ENCODE results near the gene HERC2. TPM values are rescaled to one million over a fixed set of nuclear protein-coding genes. Genes with fewer than 3 reads are reported as not detected.

HERC2 gene
- total RNA-seq, 1 experiment from 2014 or later: 69.7 TPM

DNA sequence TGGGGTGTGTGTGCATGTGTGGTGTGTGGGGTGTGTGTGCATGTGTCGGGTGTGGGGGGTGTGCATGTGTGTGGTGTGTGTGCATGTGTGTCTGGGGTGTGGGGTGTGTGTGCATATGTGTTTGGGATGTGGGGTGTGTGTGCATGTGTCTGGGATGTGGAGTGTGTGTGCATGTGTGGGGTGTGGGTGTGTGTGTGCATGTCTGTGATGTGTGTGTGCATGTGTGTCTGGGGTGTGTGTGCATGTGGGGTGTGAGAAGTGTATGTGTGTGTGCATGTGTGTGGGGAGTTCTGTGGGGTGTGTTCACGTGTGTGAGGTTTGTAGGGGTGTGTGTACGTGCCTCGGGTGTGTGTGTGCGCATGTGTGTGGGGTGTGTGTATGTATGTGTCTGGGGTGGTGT is 216.2 kb downstream of the HERC2 start:
- intact Hi-C loops (cut with micrococcal nuclease; ENCODE audit: unreplicated experiment) (no loop called here), in situ Hi-C loops (cut with HindIII; ENCODE audit: low pct_unique_long_range_greater_than_20kb, low sequenced_read_pairs) (no loop called here)
- no peaks in the 10 kb centered on the region for H3K9me3 ChIP-seq (ENCODE audit: control insufficient read depth, insufficient read depth, low read depth, low read length)
- ATAC-seq (no peak), DNase-seq (ENCODE audit: low read depth, low spot score) (no peak)
- no TSS peak for BruUV-seq (replicated peaks)
- CTCF ChIA-PET: no interaction called here
- H3K4me1 ChIP-seq (ENCODE audit: control insufficient read depth, insufficient read depth, low read length): no peaks in the 10 kb centered on the region
- no peaks in the 10 kb centered on the region for H3K27me3 ChIP-seq (ENCODE audit: control insufficient read depth, insufficient read depth, low read length)
- no peaks in the 10 kb centered on the region for H3K36me3 ChIP-seq (ENCODE audit: control insufficient read depth, insufficient read depth, low read length)
- H3K27ac ChIP-seq (ENCODE audit: low read length): no peak overlapping the region
- TF ChIP-seq, protein P1, sequence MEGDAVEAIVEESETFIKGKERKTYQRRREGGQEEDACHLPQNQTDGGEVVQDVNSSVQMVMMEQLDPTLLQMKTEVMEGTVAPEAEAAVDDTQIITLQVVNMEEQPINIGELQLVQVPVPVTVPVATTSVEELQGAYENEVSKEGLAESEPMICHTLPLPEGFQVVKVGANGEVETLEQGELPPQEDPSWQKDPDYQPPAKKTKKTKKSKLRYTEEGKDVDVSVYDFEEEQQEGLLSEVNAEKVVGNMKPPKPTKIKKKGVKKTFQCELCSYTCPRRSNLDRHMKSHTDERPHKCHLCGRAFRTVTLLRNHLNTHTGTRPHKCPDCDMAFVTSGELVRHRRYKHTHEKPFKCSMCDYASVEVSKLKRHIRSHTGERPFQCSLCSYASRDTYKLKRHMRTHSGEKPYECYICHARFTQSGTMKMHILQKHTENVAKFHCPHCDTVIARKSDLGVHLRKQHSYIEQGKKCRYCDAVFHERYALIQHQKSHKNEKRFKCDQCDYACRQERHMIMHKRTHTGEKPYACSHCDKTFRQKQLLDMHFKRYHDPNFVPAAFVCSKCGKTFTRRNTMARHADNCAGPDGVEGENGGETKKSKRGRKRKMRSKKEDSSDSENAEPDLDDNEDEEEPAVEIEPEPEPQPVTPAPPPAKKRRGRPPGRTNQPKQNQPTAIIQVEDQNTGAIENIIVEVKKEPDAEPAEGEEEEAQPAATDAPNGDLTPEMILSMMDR (IDR thresholded peaks at IDR 0.05): no peak
- TF ChIP-seq, protein P2, sequence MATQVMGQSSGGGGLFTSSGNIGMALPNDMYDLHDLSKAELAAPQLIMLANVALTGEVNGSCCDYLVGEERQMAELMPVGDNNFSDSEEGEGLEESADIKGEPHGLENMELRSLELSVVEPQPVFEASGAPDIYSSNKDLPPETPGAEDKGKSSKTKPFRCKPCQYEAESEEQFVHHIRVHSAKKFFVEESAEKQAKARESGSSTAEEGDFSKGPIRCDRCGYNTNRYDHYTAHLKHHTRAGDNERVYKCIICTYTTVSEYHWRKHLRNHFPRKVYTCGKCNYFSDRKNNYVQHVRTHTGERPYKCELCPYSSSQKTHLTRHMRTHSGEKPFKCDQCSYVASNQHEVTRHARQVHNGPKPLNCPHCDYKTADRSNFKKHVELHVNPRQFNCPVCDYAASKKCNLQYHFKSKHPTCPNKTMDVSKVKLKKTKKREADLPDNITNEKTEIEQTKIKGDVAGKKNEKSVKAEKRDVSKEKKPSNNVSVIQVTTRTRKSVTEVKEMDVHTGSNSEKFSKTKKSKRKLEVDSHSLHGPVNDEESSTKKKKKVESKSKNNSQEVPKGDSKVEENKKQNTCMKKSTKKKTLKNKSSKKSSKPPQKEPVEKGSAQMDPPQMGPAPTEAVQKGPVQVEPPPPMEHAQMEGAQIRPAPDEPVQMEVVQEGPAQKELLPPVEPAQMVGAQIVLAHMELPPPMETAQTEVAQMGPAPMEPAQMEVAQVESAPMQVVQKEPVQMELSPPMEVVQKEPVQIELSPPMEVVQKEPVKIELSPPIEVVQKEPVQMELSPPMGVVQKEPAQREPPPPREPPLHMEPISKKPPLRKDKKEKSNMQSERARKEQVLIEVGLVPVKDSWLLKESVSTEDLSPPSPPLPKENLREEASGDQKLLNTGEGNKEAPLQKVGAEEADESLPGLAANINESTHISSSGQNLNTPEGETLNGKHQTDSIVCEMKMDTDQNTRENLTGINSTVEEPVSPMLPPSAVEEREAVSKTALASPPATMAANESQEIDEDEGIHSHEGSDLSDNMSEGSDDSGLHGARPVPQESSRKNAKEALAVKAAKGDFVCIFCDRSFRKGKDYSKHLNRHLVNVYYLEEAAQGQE (IDR thresholded peaks at IDR 0.05; ENCODE audit: insufficient read depth in 1 of 2, low read depth in 2 of 2, low read length in 1 of 2): no peak
- TF ChIP-seq SIN3A (IDR thresholded peaks at IDR 0.05; ENCODE audit: borderline replicate concordance, insufficient read depth, low read depth, low read length): no peak
- TF ChIP-seq POLR2AphosphoS5 (IDR thresholded peaks at IDR 0.05; ENCODE audit: low read depth, low read length): no peak
- no peak for TF ChIP-seq TCF7L2 (IDR thresholded peaks at IDR 0.05; ENCODE audit: low read depth, low read length)
- POLR2A ChIA-PET: no interaction called here
- H3K4me3 ChIP-seq (ENCODE audit: low read depth in 2 of 2, low read length in 2 of 2): no peak overlapping the region

DNA sequence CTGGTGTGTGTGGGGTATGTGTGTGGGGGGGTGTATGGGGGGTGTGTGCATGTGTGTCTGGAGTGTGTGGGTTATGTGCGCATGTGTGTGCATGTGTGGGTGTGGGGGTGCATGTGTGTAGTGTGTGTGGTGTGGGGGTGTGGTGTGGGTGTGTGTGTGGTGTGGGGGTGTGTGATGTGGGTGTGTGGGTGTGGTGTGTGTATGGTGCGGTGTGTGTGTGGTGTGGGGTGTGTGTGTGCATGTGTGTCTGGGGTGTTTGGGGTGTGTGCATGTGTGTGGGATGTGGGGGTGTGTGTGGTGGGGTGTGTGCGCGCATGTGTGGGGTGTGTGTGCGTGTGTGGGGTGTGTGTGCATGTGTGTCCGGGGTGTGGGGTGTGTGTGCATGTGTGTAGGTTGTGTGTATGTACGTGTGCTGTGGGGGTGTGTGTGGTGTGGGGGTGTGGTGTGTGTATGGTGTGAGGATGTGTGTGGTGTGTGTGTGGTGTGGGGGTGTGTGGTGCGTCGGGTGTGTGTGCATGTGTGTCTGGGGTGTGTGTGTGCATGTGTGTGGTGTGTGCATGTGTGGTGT is 216.7 kb downstream of the HERC2 start:
- intact Hi-C loops (cut with micrococcal nuclease; ENCODE audit: unreplicated experiment): no loop called here
- DNase-seq (ENCODE audit: low read depth, low spot score): no peak
- CTCF ChIA-PET: no interaction called here

More for the DNA sequence above, 216.7 kb downstream of the HERC2 start:
- in situ Hi-C loops (cut with HindIII; ENCODE audit: low pct_unique_long_range_greater_than_20kb, low sequenced_read_pairs): no loop called here
- H3K36me3 ChIP-seq (ENCODE audit: control insufficient read depth, insufficient read depth, low read length): no peaks in the 10 kb centered on the region
- H3K9me3 ChIP-seq (ENCODE audit: control insufficient read depth, insufficient read depth, low read depth, low read length): no peaks in the 10 kb centered on the region
- TF ChIP-seq SIN3A (IDR thresholded peaks at IDR 0.05; ENCODE audit: borderline replicate concordance, insufficient read depth, low read depth, low read length) (no peak), POLR2AphosphoS5 (IDR thresholded peaks at IDR 0.05; ENCODE audit: low read depth, low read length) (no peak), TCF7L2 (IDR thresholded peaks at IDR 0.05; ENCODE audit: low read depth, low read length) (no peak)
- TF ChIP-seq, protein P2 (IDR thresholded peaks at IDR 0.05; ENCODE audit: insufficient read depth in 1 of 2, low read depth in 2 of 2, low read length in 1 of 2): no peak
- TF ChIP-seq, protein P1 (IDR thresholded peaks at IDR 0.05): no peak
- no peaks in the 10 kb centered on the region for H3K27me3 ChIP-seq (ENCODE audit: control insufficient read depth, insufficient read depth, low read length)
- no peak overlapping the region for H3K4me3 ChIP-seq (ENCODE audit: low read depth in 2 of 2, low read length in 2 of 2)
- POLR2A ChIA-PET: no interaction called here
- no peaks in the 10 kb centered on the region for H3K4me1 ChIP-seq (ENCODE audit: control insufficient read depth, insufficient read depth, low read length)
- ATAC-seq: no peak
- no TSS peak for BruUV-seq (replicated peaks)
- H3K27ac ChIP-seq (ENCODE audit: low read length): no peak overlapping the region
